Measurements from ENCODE around the gene EFCAB12.

GRCh38 chr3:129387487-129387886, 40.9 kb downstream of the EFCAB12 start:
- TF ChIP-seq, protein P1, sequence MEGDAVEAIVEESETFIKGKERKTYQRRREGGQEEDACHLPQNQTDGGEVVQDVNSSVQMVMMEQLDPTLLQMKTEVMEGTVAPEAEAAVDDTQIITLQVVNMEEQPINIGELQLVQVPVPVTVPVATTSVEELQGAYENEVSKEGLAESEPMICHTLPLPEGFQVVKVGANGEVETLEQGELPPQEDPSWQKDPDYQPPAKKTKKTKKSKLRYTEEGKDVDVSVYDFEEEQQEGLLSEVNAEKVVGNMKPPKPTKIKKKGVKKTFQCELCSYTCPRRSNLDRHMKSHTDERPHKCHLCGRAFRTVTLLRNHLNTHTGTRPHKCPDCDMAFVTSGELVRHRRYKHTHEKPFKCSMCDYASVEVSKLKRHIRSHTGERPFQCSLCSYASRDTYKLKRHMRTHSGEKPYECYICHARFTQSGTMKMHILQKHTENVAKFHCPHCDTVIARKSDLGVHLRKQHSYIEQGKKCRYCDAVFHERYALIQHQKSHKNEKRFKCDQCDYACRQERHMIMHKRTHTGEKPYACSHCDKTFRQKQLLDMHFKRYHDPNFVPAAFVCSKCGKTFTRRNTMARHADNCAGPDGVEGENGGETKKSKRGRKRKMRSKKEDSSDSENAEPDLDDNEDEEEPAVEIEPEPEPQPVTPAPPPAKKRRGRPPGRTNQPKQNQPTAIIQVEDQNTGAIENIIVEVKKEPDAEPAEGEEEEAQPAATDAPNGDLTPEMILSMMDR (IDR thresholded peaks at IDR 0.05): no peak
- no peak for TF ChIP-seq POLR2A (IDR thresholded peaks at IDR 0.05)

Measured in Peyer's patch (tissue), 4 donors.